Fibroblast of mammary gland (primary cell): Measurements from ENCODE around the gene SRRM2.

Experiments used
- DNase-seq: peaks from one replicate; pipeline ENCODE4 v3.0.0-alpha.2; 2010; ENCODE audit warnings: low read depth
- H3K4me3 ChIP-seq: 2 replicates; pipeline ENCODE4 v1.5.1; 2011; ENCODE audit warnings: low read depth, mild to moderate bottlenecking, low read length, moderate library complexity; ENCODE audit not compliant: control insufficient read depth
- CTCF ChIP-seq: conservative IDR thresholded peaks from 2 replicates; pipeline ENCODE4 v1.5.1; 2011; ENCODE audit warnings: low read depth, low read length, inconsistent platforms; ENCODE audit not compliant: control insufficient read depth, insufficient read depth

SRRM2 gene

GRCh38 chr16:2767891-2768290 lies 15.5 kb downstream of the SRRM2 start:
- TF ChIP-seq CTCF, result no peak
- H3K4me3 ChIP-seq, result no peak overlapping the region
- peak; percentile 78 for DNase-seq

GRCh38 chr16:2768403-2769089 lies 16.1 kb downstream of the SRRM2 start:
- peak; percentile 81 for DNase-seq
- no peak for TF ChIP-seq CTCF
- H3K4me3 ChIP-seq, result no peak overlapping the region

GRCh38 chr16:2769100-2769529 lies 16.7 kb downstream of the SRRM2 start:
- peak; percentile 25 for DNase-seq
- TF ChIP-seq CTCF, result no peak
- H3K4me3 ChIP-seq, result no peak overlapping the region

- DNase-seq, result peak; percentile 92
- no peak for TF ChIP-seq CTCF
Measured at GRCh38 chr16:2769675-2770056, 17.2 kb downstream of the SRRM2 start.

GRCh38 chr16:2770057-2770951 lies 17.9 kb downstream of the SRRM2 start:
- H3K4me3 ChIP-seq, result no peak overlapping the region
- TF ChIP-seq CTCF, result no peak
- DNase-seq, result no peak

More at GRCh38 chr16:2769675-2770056, 17.2 kb downstream of the SRRM2 start:
- no peak overlapping the region for H3K4me3 ChIP-seq

GRCh38 chr16:2771496-2772402 lies 19.3 kb downstream of the SRRM2 start:
- no peak overlapping the region for H3K4me3 ChIP-seq
- no peak for DNase-seq
- no peak for TF ChIP-seq CTCF
